Measurements from ENCODE around the gene CLPTM1L. TPM values are rescaled to one million over a fixed set of nuclear protein-coding genes. Genes with fewer than 3 reads are reported as not detected.

CLPTM1L gene
- total RNA-seq, 2 experiments from 2014 or later = 47.2 to 47.4 TPM

- H3K4me1 Mint-ChIP-seq (ENCODE audit: low read depth) = peaks cover 18% of the 10 kb centered on the region
- no peaks in the 10 kb centered on the region for H3K9me3 Mint-ChIP-seq
- CTCF ChIA-PET = no interaction called here
- Histone ChIP-seq H3K27me3 (ENCODE audit: control insufficient read depth in 1 of 2, insufficient read depth in 2 of 2, low read length in 2 of 2) (no peaks in the 10 kb centered on the region), H3K36me3 (ENCODE audit: insufficient read depth, low read length) (peaks cover 4% of the 10 kb centered on the region), H3K4me3 (ENCODE audit: low read length) (no peak overlapping the region), H3K27ac (ENCODE audit: low read depth in 1 of 2, low read length in 2 of 2) (no peak overlapping the region), H3K4me1 (ENCODE audit: insufficient read depth, low read length) (peaks cover 31% of the 10 kb centered on the region), H3K9me3 (ENCODE audit: control insufficient read depth in 1 of 2, insufficient read depth in 1 of 2, low read length in 2 of 2) (no peaks in the 10 kb centered on the region)
- H3K27me3 Mint-ChIP-seq = no peaks in the 10 kb centered on the region
- TF ChIP-seq CTCF (IDR thresholded peaks at IDR 0.05) = no peak
- intact Hi-C loops (cut with DNase I, micrococcal nuclease) = loop anchor here (5.0 to 10.0 kb wide), 4 partner anchors 53 to 447 kb away; partner anchors contain the start of genes LPCAT1 (in 1 of the 2), MRPL36 (in 1 of the 2) and TERT (in 1 of the 2)
- POLR2A ChIA-PET = no interaction called here
- H3K4me3 Mint-ChIP-seq = no peak overlapping the region
- peak overlapping the region; percentile 12 for H3K27ac Mint-ChIP-seq
- H3K36me3 Mint-ChIP-seq (ENCODE audit: low read depth) = peaks cover 13% of the 10 kb centered on the region
- ATAC-seq (ENCODE audit: poor library complexity) (no peak), DNase-seq (no peak)
Measured at GRCh38 chr5:1347571-1347970, 2.7 kb upstream of the CLPTM1L start.

GRCh38 chr5:1346627-1347440 lies 1.9 kb upstream of the CLPTM1L start:
- ATAC-seq (ENCODE audit: poor library complexity) (no peak), DNase-seq (peak in 1 of 14 experiments; percentile 16)
- H3K9me3 Mint-ChIP-seq = no peaks in the 10 kb centered on the region
- H3K4me1 Mint-ChIP-seq (ENCODE audit: low read depth) = peaks cover 21% of the 10 kb centered on the region
- intact Hi-C loops (cut with DNase I, micrococcal nuclease) = loop anchor here (5.0 to 10.0 kb wide), 4 partner anchors 52 to 448 kb away; partner anchors contain the start of genes LPCAT1 (in 1 of the 2), MRPL36 (in 1 of the 2) and TERT (in 1 of the 2)
- Histone ChIP-seq H3K27me3 (ENCODE audit: control insufficient read depth in 1 of 2, insufficient read depth in 2 of 2, low read length in 2 of 2) (no peaks in the 10 kb centered on the region), H3K4me3 (ENCODE audit: low read length) (no peak overlapping the region), H3K27ac (ENCODE audit: low read depth in 1 of 2, low read length in 2 of 2) (no peak overlapping the region), H3K4me1 (ENCODE audit: insufficient read depth, low read length) (peaks cover 34% of the 10 kb centered on the region), H3K36me3 (ENCODE audit: insufficient read depth, low read length) (peaks cover 12% of the 10 kb centered on the region), H3K9me3 (ENCODE audit: control insufficient read depth in 1 of 2, insufficient read depth in 1 of 2, low read length in 2 of 2) (no peaks in the 10 kb centered on the region)
- POLR2A ChIA-PET = interaction anchor here (4.1 kb wide), 1 partner anchor 39 kb away, joined by 38 read pairs; no protein-coding TSS in a partner anchor
- peak overlapping the region; percentile 82 for H3K27ac Mint-ChIP-seq
- CTCF ChIA-PET = no interaction called here
- H3K36me3 Mint-ChIP-seq (ENCODE audit: low read depth) = peaks cover 14% of the 10 kb centered on the region
- TF ChIP-seq CTCF (IDR thresholded peaks at IDR 0.05) = no peak
- H3K4me3 Mint-ChIP-seq = peak overlapping the region; percentile 89
- H3K27me3 Mint-ChIP-seq = no peaks in the 10 kb centered on the region

- Histone ChIP-seq H3K4me1 (ENCODE audit: insufficient read depth, low read length) (peaks cover 35% of the 10 kb centered on the region), H3K4me3 (ENCODE audit: low read length) (peak overlapping the region; percentile 85), H3K27ac (ENCODE audit: low read depth in 1 of 2, low read length in 2 of 2) (no peak overlapping the region), H3K27me3 (ENCODE audit: control insufficient read depth in 1 of 2, insufficient read depth in 2 of 2, low read length in 2 of 2) (no peaks in the 10 kb centered on the region), H3K9me3 (ENCODE audit: control insufficient read depth in 1 of 2, insufficient read depth in 1 of 2, low read length in 2 of 2) (no peaks in the 10 kb centered on the region), H3K36me3 (ENCODE audit: insufficient read depth, low read length) (peaks cover 20% of the 10 kb centered on the region)
- intact Hi-C loops (cut with DNase I, micrococcal nuclease) = loop anchor here (1.0 to 10.0 kb wide), 8 partner anchors 29 to 449 kb away; partner anchors contain the start of genes TERT (in 2 of the 2), LPCAT1 (in 1 of the 2) and MRPL36 (in 1 of the 2)
- no peak for ATAC-seq (ENCODE audit: poor library complexity)
- no peaks in the 10 kb centered on the region for H3K9me3 Mint-ChIP-seq
- peaks cover 22% of the 10 kb centered on the region for H3K36me3 Mint-ChIP-seq (ENCODE audit: low read depth)
- peaks cover 29% of the 10 kb centered on the region for H3K4me1 Mint-ChIP-seq (ENCODE audit: low read depth)
- peak in 1 of 14 experiments; percentile 24 for DNase-seq
- ChIA-PET POLR2A (interaction anchor here (1.3 to 4.1 kb wide), 4 partner anchors 30 to 178 kb away, joined by 3 to 38 read pairs (median 18); partner anchors contain the start of gene LPCAT1), CTCF (interaction anchor here (3.1 kb wide), 1 partner anchor 34 kb away, joined by 12 read pairs; no protein-coding TSS in a partner anchor)
- peak overlapping the region; percentile 82 for H3K27ac Mint-ChIP-seq
- peak overlapping the region; percentile 89 for H3K4me3 Mint-ChIP-seq
- no peaks in the 10 kb centered on the region for H3K27me3 Mint-ChIP-seq
- TF ChIP-seq CTCF (IDR thresholded peaks at IDR 0.05) = no peak
Measured at GRCh38 chr5:1345876-1346626, 1.2 kb upstream of the CLPTM1L start.
